Erythroblast (primary cell): ENCODE measurements around the gene PAX4.

Source experiments
- GATA1 ChIP-seq: IDR thresholded peaks from 2 replicates; pipeline ENCODE4 v1.6.1; 2011; ENCODE audit warnings: low read depth, mild to moderate bottlenecking, control low read depth, low read length, moderate library complexity
- POLR2A ChIP-seq: IDR thresholded peaks from 2 replicates; pipeline ENCODE4 v1.6.1; 2011; ENCODE audit warnings: mild to moderate bottlenecking, low read length

GRCh38 chr7:127632276-127632910 is 14.5 kb upstream of the PAX4 start:
- TF ChIP-seq POLR2A = no peak
- no peak for TF ChIP-seq GATA1
